Type B pancreatic cell (in vitro differentiated cells): Measurements from ENCODE around the gene HHIPL2. TPM values are rescaled to one million over a fixed set of nuclear protein-coding genes. Genes with fewer than 3 reads are reported as not detected.

Experiments
- DNase-seq: peaks from one replicate; pipeline ENCODE4 v3.0.0; 2021; ENCODE audit warnings: mixed read lengths; ENCODE audit not compliant: unreplicated experiment; ENCODE audit errors: extremely low spot score
- H3K27ac Mint-ChIP-seq: 2 replicates; pipeline ENCODE4 v1.8.0; 2021; ENCODE audit warnings: mild to moderate bottlenecking, mixed read lengths
- H3K27me3 Mint-ChIP-seq: 2 replicates; pipeline ENCODE4 v1.8.0; 2021; ENCODE audit warnings: mixed read lengths
- H3K36me3 Mint-ChIP-seq: 2 replicates; pipeline ENCODE4 v1.8.0; 2021; ENCODE audit warnings: mixed read lengths
- H3K4me1 Mint-ChIP-seq: one replicate; pipeline ENCODE4 v1.8.0; 2021; ENCODE audit warnings: mixed read lengths; ENCODE audit not compliant: unreplicated experiment
- H3K4me3 Mint-ChIP-seq: 2 replicates; pipeline ENCODE4 v1.8.0; 2021; ENCODE audit warnings: mild to moderate bottlenecking, mixed read lengths
- H3K9me3 Mint-ChIP-seq: 2 replicates; pipeline ENCODE4 v1.8.0; 2021; ENCODE audit warnings: mixed read lengths
- CTCF ChIP-seq: fragments of 200-600 bp; sonication (generic); conservative IDR thresholded peaks from 2 replicates; pipeline ENCODE4 v1.5.0; 2021; ENCODE audit warnings: antibody characterized with exemption, mild to moderate bottlenecking
- long read RNA-seq: library from polyadenylated mRNA; unstranded; transcript quantifications from one replicate; pipeline ENCODE4 v2.0.0, GENCODE V29; 2020
- total RNA-seq: library from RNA; stranded (reverse); gene quantifications from 2 replicates; pipeline ENCODE4 v1.2.1, GENCODE V29; 2021; ENCODE audit warnings: low replicate concordance

The HHIPL2 gene
- total RNA-seq, result 0.14 and 2.4 TPM in 2 replicates
- long read RNA-seq, result 0 reads

- no peak for DNase-seq
- Mint-ChIP-seq H3K4me1 (peaks cover 24% of the 10 kb centered on the region), H3K27me3 (peaks cover 5% of the 10 kb centered on the region), H3K27ac (peak within 1 kb of the TSS; percentile 70), H3K9me3 (no peaks in the 10 kb centered on the region), H3K36me3 (no peaks in the 10 kb centered on the region), H3K4me3 (peak within 1 kb of the TSS; percentile 58)
- no peak for TF ChIP-seq CTCF
These were observed at the start of gene HHIPL2 for GRCh38 chr1:222547944-222548671. TSS of gene HHIPL2 (minus strand) at chr1:222548104. CDS start at chr1:222548044, 60 bp downstream.

DNA sequence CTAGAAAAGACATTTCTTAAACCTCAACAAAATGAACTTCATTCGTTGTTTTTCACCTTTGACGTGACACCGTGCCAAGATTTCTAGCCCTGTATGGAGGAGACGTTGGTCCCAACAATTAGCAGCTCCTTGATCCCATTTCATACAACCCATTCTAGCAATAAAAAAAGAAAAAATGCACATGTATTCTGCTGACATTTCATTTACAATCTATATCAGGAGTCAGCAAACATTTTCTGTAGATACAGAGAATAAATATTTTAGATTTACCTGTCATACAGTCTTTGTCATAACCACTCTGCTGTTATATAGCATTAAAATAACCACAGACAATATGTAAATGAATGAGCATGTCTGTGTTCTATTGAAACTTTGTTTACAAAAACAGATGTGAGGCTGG lies 48.8 kb upstream of the HHIPL2 start:
- Mint-ChIP-seq H3K4me3 (no peak overlapping the region), H3K9me3 (no peaks in the 10 kb centered on the region), H3K27me3 (no peaks in the 10 kb centered on the region), H3K36me3 (no peaks in the 10 kb centered on the region), H3K4me1 (no peaks in the 10 kb centered on the region), H3K27ac (no peak overlapping the region)
- no peak for DNase-seq
- no peak for TF ChIP-seq CTCF

- no peak for DNase-seq
- no peak for TF ChIP-seq CTCF
- no peaks in the 10 kb centered on the region for H3K9me3 Mint-ChIP-seq
- H3K27me3 Mint-ChIP-seq, result no peaks in the 10 kb centered on the region
- H3K4me3 Mint-ChIP-seq, result no peak overlapping the region
- no peak overlapping the region for H3K27ac Mint-ChIP-seq
- peaks cover 9% of the 10 kb centered on the region for H3K4me1 Mint-ChIP-seq
- no peaks in the 10 kb centered on the region for H3K36me3 Mint-ChIP-seq
These were observed 46.9 kb upstream of the HHIPL2 start for GRCh38 chr1:222594789-222595188.

GRCh38 chr1:222592171-222592570 lies 44.3 kb upstream of the HHIPL2 start:
- H3K9me3 Mint-ChIP-seq, result no peaks in the 10 kb centered on the region
- H3K27me3 Mint-ChIP-seq, result no peaks in the 10 kb centered on the region

DNA sequence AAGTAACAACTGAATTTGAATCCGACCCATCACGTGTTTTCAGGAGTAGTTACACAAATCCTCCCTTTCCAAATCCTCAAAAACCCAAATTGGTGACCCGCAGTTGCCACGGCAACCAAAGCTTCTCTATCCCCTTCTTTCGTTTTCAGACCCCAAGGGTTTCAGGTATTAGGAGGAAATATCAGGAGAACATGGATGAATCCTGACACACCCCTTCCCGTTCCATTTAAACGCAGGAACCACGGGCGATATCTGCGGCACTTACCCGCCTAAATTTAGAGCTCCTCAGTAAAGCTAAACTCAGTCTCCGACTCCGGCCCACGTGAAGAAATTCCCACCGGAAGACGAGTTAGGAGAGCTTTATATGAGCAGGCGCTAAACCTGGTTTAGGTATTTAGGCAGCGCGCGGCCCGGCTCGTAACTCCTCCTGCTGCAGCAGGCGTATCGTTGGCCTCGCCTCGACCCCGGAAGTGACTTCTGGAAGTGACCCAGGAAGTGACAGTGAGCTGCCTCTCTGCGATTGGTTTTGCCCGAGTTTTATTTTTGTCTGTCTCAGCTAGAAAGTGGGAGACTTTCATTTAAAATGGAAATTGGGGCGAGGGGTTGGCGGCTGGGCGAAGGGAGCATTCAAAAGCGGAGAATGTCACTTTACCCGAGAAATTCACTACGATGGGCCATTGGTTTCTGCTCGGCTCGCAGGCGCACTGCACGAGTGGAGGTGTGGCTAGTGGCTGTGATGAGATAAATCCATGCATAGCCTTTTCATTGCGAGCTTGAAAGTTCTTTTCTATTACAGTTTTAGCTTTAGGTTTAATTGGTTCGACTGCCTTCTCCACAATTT lies 41.8 kb upstream of the HHIPL2 start, which contains the start of gene TAF1A:
TAF1A (minus strand) TSS at position 472 of the 841 bp plus-strand sequence.
- Mint-ChIP-seq H3K9me3 (no peaks in the 10 kb centered on the region), H3K4me1 (peaks cover 25% of the 10 kb centered on the region), H3K4me3 (peak within 1 kb of the TSS; percentile 97), H3K27ac (peak within 1 kb of the TSS; percentile 98), H3K36me3 (peaks cover 9% of the 10 kb centered on the region), H3K27me3 (no peaks in the 10 kb centered on the region)
- DNase-seq, result peak; percentile 83
- TF ChIP-seq CTCF, result no peak

More at GRCh38 chr1:222592171-222592570, 44.3 kb upstream of the HHIPL2 start:
- H3K36me3 Mint-ChIP-seq, result peaks cover 6% of the 10 kb centered on the region
- TF ChIP-seq CTCF, result no peak
- no peak overlapping the region for H3K4me3 Mint-ChIP-seq
- DNase-seq, result no peak
- H3K27ac Mint-ChIP-seq, result no peak overlapping the region
- H3K4me1 Mint-ChIP-seq, result peaks cover 25% of the 10 kb centered on the region
